Measurements from ENCODE around the gene SPDYE2.
"Not testable (repeated sequence)": the region's sequence is repeated elsewhere in the genome, so short reads cannot be mapped to it uniquely, and the experiment has no call there.

The SPDYE2 gene, protein sequence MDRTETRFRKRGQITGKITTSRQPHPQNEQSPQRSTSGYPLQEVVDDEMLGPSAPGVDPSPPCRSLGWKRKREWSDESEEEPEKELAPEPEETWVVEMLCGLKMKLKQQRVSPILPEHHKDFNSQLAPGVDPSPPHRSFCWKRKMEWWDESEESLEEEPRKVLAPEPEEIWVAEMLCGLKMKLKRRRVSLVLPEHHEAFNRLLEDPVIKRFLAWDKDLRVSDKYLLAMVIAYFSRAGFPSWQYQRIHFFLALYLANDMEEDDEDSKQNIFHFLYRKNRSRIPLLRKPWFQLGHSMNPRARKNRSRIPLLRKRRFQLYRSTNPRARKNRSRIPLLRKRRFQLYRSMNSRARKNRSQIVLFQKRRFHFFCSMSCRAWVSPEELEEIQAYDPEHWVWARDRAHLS

DNA sequence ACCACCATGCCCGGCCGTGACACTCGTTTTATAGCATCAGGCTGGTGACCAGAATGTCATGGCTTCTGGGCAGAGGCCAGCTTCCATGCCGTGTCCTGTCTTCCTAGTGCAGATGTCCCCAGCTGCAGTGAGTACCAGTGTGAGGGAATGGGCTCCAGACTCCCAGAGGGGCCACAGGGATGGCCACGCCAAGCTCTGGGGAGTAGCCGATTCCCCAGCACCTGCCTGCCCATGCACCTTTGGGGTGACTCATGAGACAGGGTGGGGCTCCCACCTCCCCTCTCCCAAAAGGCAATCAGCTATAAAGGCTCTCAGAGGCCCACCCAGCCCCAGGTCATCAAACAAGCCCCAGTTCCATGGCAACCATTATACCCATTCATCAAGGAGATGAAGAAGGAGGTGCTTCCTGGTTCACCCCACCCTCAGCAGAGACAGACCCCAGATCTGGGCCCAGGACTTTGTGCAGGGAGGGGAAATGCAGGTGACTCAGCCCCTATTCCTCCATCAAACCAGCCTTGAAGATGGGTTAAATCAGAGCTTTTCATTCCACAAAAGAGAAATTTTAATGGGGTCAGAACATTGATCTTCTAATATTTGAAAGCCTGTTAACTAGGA is at the start of gene SPDYE2:
SPDYE2 (plus strand) TSS at position 419 of the 615 bp plus-strand sequence. CDS start 2,030 bp downstream, outside the sequence.
- not testable (repeated sequence) for H3K36me3 Mint-ChIP-seq; H3K4me1 Mint-ChIP-seq; H3K27me3 Mint-ChIP-seq; ATAC-seq (ENCODE audit: low read depth); H3K27ac Mint-ChIP-seq; DNase-seq (ENCODE audit: low spot score in 2 of 2); H3K4me3 Mint-ChIP-seq; H3K9me3 Mint-ChIP-seq

DNA sequence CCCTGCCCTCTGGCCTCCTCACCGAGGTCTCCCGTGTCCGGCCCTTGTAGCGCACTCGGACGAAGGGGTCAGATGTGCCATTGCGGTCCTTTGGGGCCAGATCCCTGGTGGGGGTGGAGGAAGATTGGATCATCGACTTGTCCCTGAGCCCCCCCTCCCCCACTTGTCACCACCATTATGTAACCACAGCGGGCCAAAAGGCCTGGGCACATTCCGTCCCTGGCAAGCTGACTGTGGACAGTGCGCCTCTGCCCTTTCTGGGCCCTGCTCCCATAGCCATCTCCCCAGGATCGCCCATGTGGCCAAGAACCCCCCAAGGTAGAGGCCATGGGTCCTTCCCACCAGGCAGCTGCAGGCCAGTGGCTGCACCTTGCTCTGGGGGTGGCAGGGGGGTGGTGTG is 47.9 kb upstream of the SPDYE2 start:
- not testable (repeated sequence) for DNase-seq (ENCODE audit: low spot score in 2 of 2); H3K9me3 Mint-ChIP-seq; ATAC-seq (ENCODE audit: low read depth); H3K36me3 Mint-ChIP-seq; H3K4me1 Mint-ChIP-seq; H3K27me3 Mint-ChIP-seq; H3K27ac Mint-ChIP-seq; H3K4me3 Mint-ChIP-seq

DNA sequence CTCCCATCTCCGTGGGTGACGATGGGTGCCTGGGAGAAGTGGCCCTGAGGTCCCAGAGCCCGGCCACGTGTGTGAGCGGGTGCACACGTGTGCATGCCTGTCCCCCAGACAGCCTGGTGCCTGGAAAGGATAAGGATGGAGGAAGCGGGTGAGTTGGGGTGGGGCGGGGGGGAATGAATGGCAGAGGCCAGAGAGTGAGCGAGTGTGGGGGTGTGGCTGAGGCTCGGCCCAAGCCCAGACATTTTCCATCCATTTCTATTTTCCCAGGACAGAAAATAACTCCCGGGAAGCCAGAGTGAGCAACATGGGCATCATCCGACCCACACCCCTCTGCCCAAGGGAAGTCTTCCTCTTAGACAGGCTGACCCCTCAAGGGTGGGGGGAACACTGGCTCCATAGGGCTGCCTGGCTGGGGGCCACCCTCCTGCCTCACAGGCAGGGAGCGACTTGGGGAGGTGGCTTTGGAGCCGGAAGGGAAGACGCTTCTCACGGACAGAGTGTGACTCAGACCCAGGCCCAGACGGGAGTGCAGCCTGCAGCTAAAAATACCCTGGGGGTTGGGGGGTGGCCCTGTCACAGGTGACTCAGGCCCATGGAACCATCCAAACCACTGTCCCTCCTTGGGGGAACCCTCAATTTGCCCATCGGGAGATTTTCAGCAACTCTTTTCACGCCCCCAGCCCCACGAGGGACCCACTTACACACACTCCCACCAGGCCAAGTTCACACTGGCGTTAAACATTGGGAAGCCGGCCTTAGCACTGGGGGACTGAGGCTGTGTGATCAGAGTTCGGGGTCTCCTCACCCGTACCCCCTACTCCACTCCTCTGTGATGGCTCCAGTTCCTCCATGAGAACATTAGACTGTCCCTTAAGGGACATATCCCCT is 45.5 kb upstream of the SPDYE2 start:
- not testable (repeated sequence) for H3K36me3 Mint-ChIP-seq

DNA sequence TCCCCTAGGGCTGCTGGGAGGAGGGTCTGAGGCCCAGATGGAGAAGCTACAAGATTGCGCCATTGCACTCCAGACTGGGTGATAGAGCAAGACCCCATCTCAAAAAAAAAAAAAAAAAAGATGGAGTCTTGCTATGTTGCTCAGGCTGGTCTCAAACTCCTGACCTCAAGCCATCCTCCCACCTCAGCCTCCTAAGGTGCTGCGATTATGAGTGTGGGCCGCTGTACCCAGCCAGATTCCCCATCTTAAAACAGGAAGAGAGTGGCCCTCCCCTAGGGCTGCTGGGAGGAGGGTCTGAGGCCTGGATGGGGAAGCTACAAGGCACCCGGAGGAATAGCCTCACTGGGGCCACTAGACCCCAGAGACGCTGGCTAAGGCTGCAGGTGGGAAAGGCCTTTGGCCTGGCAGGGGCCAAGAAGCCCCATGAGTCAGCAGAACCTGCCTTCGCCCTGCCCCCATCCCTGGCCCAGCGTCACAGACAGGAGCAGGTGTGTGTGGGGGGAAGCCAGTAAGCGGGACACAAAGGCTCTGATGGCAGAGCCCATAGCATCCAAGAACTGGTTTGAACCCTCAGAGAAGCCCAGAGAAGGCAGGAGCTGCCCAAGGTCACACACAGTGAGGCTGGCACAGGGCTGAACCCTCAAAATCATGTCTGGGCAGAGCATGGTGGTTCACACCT is 43.5 kb upstream of the SPDYE2 start:
- H3K4me1 Mint-ChIP-seq; DNase-seq (ENCODE audit: low spot score in 2 of 2); H3K9me3 Mint-ChIP-seq; H3K27me3 Mint-ChIP-seq; H3K36me3 Mint-ChIP-seq; ATAC-seq (ENCODE audit: low read depth); H3K27ac Mint-ChIP-seq; H3K4me3 Mint-ChIP-seq: not testable (repeated sequence)

More for the DNA sequence above, 45.5 kb upstream of the SPDYE2 start:
- not testable (repeated sequence) for ATAC-seq (ENCODE audit: low read depth); H3K4me1 Mint-ChIP-seq; H3K4me3 Mint-ChIP-seq; DNase-seq (ENCODE audit: low spot score in 2 of 2); H3K27ac Mint-ChIP-seq; H3K9me3 Mint-ChIP-seq; H3K27me3 Mint-ChIP-seq

DNA sequence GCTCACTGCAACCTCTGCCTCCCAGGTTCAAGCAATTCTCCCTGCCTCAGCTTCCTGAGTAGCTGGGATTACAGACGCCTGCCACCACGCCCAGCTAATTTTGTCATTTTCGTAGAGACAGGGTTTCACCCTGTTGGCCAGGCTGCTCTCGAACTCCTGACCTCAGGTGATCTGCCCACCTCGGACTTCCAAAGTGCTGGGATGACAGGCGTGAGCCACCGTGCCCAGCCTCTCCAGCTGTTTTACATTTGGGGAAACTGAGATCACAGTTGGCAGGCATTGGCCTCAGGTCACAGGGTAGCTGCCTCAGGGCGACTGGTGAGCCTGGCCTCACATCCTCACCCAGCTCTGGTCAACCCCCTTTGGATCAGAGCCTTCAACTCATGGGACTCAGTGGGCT is 40.5 kb upstream of the SPDYE2 start:
- H3K4me3 Mint-ChIP-seq; DNase-seq (ENCODE audit: low spot score in 2 of 2); H3K36me3 Mint-ChIP-seq; H3K4me1 Mint-ChIP-seq; ATAC-seq (ENCODE audit: low read depth); H3K9me3 Mint-ChIP-seq; H3K27me3 Mint-ChIP-seq; H3K27ac Mint-ChIP-seq: not testable (repeated sequence)

DNA sequence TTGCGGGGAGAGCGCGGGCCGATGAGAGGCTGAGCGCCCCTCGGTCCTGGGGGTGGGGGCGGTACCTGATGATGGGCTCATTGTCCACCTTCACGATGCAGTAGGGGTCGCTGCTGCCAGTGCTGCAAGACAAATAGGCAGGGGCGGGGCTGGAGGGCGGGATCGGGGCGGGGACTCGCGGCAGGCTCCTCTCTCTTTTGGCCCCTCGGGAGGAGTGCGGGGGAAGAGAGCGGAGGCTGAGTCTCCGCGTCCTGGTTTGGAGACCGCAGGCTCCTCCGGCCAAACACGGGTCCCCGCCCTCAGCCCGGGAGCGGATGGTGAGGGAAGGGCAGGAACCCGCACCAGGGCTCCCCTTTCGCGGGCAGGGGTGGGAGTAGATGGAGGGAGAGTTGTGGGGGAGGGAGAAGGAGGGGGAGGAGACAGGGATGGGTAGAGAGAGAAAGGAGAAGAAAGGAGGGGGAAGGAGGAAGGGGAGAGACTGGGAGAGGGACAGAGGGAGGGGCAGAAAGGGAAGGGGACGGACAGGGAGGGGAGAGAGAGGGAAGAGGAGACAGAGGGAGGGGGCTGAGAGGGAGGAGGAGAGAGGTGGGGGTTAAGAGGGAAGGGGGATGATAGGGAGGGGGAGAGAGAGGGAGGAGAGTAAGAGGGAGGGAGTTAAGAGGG is 39.0 kb upstream of the SPDYE2 start:
- not testable (repeated sequence) for H3K27ac Mint-ChIP-seq; H3K27me3 Mint-ChIP-seq; H3K4me1 Mint-ChIP-seq; DNase-seq (ENCODE audit: low spot score in 2 of 2); H3K9me3 Mint-ChIP-seq; H3K36me3 Mint-ChIP-seq
- peak; percentile 51 for ATAC-seq (ENCODE audit: low read depth)
- H3K4me3 Mint-ChIP-seq = peak overlapping the region; percentile 50

DNA sequence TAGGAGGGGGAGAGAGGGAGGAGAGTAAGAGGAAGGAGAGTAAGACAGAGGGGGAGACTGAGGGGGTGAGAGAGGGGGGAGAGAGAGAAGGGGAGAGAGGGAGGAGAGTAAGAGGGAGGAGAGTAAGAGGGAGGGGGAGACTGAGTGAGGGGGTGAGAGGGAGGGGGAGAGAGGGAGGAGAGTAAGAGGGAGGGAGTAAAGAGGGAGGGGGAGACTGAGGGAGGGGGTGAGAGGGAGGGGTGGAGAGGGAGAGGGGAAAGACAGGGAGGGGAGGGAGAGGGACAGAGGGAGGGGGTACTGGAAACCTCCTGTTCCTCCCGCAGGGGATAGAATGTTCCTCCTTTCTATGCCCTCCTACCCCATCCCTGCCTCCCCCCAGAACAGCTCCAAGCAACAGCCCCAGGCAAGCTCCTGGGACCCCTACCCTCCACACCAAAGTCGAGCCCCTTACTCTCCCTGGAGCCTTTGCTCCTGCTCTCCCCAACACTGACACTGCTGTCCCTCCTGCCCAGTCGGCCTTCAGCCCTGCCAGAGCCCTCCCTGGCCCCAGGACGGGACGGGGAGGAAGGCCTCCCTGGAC is 38.3 kb upstream of the SPDYE2 start:
- peak overlapping the region; percentile 50 for H3K4me3 Mint-ChIP-seq
- DNase-seq (ENCODE audit: low spot score in 2 of 2) = peak in 1 of 2 donors; percentile 46
- H3K36me3 Mint-ChIP-seq; H3K4me1 Mint-ChIP-seq; H3K27me3 Mint-ChIP-seq; H3K9me3 Mint-ChIP-seq; H3K27ac Mint-ChIP-seq; ATAC-seq (ENCODE audit: low read depth): not testable (repeated sequence)

DNA sequence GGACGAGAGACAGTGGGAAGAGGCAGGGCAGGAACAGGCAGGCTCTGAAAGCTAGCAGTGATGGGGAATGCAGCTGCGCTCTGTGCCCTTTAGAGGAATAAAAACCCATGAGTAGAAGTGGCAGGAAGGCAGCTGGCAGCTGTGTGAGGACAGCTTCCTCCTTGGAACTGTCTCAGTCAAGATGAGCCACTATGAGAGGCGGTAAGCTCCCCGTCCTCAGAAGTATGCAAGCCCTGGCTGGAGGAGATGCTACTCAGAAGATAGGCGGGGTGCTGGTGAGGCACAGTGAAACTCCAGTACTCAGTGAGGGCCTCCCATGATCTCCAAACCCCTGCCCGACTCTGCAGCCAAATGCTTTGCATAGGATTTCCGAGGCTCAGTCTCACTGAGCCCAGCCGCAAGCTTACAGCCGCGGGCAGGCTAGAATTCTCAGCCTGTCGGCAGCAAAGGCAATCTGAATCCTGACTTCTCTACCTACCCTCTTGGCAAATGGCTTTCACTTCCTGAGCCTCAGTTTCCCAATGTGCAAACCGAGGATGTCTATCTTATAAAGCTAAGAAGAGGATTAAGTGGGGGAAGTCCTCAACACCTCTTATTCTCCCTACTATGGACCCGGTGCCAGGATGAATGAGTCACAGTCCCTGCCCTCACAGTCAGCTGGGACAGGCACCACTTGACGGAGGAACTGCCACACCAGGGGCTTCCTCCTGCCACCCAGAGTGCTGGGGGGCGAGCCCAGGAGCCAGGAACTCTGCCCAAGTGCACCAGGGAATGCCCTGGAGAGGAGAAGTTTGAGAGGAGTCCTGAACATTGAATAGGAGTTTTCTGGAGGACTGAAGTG is 35.9 kb upstream of the SPDYE2 start:
- H3K9me3 Mint-ChIP-seq; H3K36me3 Mint-ChIP-seq; DNase-seq (ENCODE audit: low spot score in 2 of 2); H3K4me1 Mint-ChIP-seq; H3K27me3 Mint-ChIP-seq; H3K27ac Mint-ChIP-seq; H3K4me3 Mint-ChIP-seq: not testable (repeated sequence)
- ATAC-seq (ENCODE audit: low read depth) = peak; percentile 42

DNA sequence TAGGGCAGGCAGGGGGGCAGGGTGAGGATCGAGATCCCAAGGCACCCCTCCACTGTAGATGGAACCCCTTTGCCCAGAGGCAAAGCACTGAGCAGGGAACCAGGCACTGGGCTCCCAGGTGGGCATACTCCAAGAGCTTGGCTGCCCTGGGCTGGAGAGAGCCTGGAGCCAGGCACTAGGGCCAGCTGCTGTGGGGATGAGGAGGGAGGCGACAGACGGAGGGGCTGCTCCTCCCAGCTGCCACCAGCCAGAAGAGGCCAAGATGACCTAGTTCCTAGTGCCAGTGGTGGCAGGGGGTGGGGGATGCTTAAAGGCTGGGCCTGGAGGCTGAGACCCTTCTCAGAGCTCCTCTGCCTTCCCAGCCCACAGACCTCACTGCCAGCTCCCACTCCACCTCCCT is 35.1 kb upstream of the SPDYE2 start:
- H3K27me3 Mint-ChIP-seq; H3K9me3 Mint-ChIP-seq; H3K36me3 Mint-ChIP-seq; DNase-seq (ENCODE audit: low spot score in 2 of 2); H3K4me1 Mint-ChIP-seq; ATAC-seq (ENCODE audit: low read depth); H3K4me3 Mint-ChIP-seq; H3K27ac Mint-ChIP-seq: not testable (repeated sequence)

DNA sequence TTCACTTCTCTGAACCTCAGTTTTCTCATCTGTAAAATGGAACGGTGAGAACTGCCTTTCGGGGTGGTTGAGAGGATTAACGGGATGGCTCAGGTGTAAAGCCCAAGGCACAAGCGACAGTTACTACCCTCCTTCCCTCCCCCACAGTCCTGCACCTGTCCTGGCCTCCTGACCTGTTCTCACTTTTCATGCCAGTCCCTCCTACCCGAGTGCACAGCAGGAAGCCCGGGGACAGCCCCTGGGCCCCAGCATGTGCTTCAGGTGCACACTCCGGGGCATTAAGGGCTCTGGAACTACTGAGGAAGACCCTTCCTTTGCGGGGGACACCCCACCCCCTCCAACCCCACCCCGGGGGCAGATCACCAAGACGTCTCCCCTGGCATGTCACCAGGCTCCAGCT is 34.1 kb upstream of the SPDYE2 start:
- not testable (repeated sequence) for H3K9me3 Mint-ChIP-seq; H3K4me3 Mint-ChIP-seq; H3K27me3 Mint-ChIP-seq; DNase-seq (ENCODE audit: low spot score in 2 of 2); H3K27ac Mint-ChIP-seq; H3K4me1 Mint-ChIP-seq; H3K36me3 Mint-ChIP-seq
- ATAC-seq (ENCODE audit: low read depth) = peak; percentile 16

DNA sequence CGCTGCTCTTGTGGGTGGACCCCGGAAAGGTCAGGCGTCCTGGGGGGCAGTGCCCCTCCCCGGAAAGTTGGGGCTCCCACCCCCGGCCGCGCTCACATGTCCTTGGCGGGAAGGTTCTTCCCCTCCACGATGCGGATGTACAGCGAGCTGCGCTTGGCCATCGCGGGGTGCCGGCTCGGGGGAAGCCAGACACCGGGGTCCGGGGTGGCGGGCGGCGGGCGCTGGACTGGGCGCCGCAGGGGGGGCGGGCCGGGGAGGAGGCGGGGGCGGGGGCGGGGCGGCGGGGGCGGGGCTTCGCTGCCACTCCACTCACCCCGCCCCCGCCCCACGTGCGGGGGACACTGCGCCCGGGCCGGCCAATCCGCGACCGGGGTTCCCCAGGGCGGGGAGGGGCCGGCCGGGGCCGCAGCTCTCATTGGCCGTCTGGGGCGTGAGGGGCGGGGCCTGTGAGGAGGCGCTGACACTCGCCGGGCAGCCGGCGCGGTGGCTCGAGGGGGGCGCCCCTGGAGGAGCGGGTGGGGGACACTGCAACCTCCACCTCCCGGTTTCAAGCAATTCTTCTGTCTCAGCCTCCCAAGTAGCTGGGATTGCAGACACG is 33.4 kb upstream of the SPDYE2 start, which contains the start of gene RASA4B:
RASA4B (minus strand) TSS at position 228 of the 598 bp plus-strand sequence; CDS start at position 161, 67 bp downstream.
- H3K4me1 Mint-ChIP-seq; H3K27ac Mint-ChIP-seq; H3K9me3 Mint-ChIP-seq; DNase-seq (ENCODE audit: low spot score in 2 of 2); H3K27me3 Mint-ChIP-seq; H3K36me3 Mint-ChIP-seq: not testable (repeated sequence)
- peak within 1 kb of the TSS; percentile 55 for H3K4me3 Mint-ChIP-seq
- peak; percentile 86 for ATAC-seq (ENCODE audit: low read depth)

DNA sequence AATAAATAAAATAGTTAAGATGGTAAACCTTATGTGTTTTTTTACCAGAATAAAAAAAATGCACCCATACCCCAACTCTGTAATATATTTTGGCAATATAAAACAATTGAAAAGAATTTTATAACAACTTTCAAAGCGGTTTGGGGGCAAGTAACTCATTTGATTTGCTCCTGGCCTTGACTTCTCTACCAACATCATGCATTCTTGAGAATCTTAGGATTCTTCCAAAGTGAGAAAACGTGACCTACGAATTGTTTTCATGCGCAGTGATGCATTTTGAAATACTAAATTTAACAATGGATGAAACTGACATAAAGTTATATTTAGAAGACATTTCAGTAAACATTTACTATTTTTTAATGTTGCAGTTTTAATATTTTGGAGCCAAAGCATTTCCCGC is 30.2 kb upstream of the SPDYE2 start:
- not testable (repeated sequence) for ATAC-seq (ENCODE audit: low read depth)

More for the DNA sequence above, 30.2 kb upstream of the SPDYE2 start:
- not testable (repeated sequence) for H3K27me3 Mint-ChIP-seq; H3K4me1 Mint-ChIP-seq; H3K36me3 Mint-ChIP-seq; H3K4me3 Mint-ChIP-seq; H3K9me3 Mint-ChIP-seq; H3K27ac Mint-ChIP-seq; DNase-seq (ENCODE audit: low spot score in 2 of 2)

All from memory B cell (primary cell).